Kidney capillary endothelial cell (primary cell): Measurements from ENCODE around the gene TUBA1C.
"Not testable (repeated sequence)": the region's sequence is repeated elsewhere in the genome, so short reads cannot be mapped to it uniquely, and the experiment has no call there.

Experiments
- DNase-seq: peaks from one replicate; pipeline ENCODE4 v3.0.0-alpha.2; 2018; ENCODE audit warnings: low spot score

TUBA1C gene

DNA sequence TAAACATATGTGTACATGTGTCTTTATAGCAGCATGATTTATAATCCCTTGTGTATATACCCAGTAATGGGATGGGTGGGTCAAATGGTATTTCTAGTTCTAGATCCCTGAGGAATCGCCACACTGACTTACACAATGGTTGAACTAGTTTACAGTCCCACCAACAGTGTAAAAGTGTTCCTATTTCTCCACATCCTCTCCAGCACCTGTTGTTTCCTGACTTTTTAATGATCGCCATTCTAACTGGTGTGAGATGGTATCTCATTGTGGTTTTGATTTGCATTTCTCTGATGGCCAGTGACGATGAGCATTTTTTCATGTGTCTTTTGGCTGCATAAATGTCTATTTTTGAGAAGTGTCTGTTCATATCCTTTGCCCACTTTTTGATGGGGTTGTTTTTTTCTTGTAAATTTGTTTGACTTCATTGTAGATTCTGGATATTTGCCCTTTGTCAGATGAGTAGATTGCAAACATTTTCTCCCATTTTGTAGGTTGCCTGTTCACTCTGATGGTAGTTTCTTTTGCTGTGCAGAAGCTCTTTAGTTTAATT is 45.6 kb downstream of the TUBA1C start:
- DNase-seq, result not testable (repeated sequence)

DNA sequence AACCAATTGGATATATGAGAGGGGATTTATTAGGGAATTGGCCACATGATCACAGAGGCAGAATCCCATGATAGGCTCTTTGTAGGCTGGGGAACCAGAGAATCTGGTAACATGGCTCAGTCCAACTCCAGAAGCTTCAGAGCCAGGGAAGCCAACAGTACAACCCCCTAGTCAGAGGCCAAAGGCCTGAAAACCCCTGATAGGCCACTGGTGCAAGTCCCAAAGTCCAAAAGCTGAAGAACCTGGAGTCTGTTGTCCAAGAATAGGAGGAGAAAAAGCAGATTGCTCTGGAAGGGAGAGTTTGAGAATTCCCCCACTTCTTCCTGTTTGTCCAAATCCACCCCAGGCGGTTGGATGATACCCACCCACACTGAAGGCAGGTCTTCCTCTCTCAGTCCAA is 49.9 kb downstream of the TUBA1C start:
- DNase-seq, result no peak

DNA sequence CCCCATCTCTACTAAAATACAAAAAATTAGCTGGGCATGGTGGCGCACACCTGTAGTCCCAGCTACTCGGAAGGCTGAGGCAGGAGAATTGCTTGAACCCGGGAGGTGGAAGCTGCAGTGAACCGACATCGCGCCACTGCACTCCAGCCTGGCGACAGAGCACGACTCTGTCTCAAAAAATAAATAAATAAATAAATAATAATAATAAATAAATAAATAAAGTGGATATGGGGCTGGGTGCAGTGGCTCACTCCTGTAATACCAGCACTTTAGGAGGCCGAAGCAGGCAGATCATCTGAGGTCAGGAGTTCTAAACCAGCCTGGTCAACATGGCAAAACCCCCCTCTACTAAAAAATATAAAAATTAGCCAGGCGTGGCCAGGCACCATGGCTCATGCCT is 52.2 kb downstream of the TUBA1C start:
- not testable (repeated sequence) for DNase-seq

DNA sequence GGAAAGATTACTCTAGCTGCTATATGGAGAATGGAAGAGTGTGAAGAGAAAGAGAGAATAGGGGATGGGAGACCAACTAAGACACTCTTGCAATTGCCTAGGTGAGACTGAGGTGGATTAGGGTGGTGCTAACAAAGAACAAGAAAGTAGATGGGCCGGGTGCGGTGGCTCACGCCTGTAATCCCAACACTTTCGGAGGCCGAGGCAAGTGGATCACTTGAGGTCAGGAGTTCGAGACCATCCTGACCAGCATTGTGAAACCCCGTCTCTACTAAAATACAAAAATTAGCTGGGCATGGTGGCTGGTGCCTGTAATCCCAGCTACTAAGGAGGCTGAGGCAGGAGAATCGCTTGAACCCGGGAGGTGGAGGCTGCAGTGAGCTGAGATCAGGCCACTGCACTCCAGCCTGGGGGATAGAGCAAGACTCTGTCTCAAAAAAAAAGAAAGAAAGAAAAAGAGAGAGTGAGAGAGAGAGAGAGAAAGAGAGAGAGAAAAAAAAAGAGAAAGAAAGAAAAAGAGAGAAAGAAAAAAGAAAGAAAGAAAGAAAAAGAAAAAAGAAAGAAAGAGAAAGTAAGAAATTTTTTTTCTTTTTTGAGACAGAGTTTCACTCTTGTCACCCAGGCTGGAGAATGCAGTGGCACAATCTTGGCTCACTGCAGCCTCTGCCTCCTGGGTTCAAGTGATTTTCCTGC is 55.7 kb downstream of the TUBA1C start:
- not testable (repeated sequence) for DNase-seq

DNA sequence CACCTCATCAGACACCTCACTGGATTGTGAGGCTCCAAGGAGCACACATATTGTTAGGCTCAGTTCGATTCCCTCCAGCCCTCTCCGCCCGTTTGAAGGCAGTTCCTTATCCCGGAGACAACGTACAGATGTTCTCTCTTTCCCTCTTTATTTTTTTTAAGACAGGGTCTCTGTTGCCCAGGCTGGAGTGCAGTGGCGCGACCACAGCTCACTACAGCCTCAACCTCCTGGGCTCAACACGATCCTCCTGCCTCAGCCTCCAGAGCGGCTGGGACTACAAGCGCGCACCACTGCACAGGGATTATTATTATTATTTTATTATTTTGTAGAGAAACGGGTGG is 57.5 kb downstream of the TUBA1C start:
- no peak for DNase-seq

DNA sequence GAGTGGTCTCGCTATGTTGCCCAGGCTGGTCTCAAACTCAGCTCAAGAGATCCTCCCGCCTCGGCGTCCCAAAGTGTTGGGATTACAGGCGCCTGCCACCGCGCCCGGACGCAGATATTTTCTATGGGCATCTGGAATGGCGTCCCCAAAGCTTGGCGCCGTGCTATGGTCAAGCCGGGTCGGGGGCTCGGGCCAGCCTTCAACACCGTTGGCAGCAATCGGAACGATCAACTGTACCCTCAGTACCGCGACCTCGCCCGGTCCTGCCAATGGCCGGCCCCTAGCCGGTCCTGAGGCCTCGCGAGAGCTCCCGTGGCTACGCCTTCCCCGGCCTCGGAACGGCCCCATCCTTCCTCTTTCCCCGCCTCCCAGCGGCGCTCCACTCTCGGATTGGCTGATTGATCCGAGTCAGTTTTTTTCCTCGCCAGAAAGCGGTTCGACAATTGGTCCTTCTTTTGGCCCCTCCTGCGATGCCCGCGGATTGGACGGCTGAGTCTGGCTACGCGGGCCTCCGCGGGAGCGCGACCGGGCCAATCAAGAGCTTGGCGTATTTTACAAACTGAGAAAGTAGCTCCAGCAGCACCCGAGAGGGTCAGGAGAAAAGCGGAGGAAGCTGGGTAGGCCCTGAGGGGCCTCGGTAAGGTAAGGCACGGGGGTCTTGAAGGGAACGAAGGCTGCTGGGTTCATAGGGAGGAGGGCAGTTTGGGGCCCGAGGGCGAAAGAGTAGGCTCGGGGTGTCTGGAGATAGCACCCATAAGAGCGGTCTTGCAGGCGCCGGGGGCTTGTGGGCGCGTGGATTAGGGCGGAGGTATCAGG is 58.0 kb downstream of the TUBA1C start, which contains the start of gene TROAP:
Gene TROAP, plus strand, starts transcription at position 548 of the 816 bp plus-strand sequence. CDS start 354 bp downstream, outside the sequence.
- peak; percentile 100 for DNase-seq

DNA sequence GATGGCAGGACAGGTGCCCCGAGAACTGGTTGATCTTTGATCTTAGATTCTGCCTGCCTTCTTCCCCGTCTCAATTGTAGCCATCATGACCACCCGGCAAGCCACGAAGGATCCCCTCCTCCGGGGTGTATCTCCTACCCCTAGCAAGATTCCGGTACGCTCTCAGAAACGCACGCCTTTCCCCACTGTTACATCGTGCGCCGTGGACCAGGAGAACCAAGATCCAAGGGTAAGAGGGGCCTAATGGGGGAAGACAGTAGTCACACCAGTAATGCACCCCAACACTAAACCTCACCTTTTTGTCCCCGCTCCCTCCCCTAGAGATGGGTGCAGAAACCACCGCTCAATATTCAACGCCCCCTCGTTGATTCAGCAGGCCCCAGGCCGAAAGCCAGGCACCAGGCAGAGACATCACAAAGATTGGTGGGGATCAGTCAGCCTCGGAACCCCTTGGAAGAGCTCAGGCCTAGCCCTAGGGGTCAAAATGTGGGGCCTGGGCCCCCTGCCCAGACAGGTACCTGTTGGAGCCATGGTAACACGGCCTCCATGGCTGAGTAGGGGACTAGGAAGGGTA is 58.7 kb downstream of the TUBA1C start:
- no peak for DNase-seq
